Measurements from ENCODE around the gene KREMEN1. TPM values are rescaled to one million over a fixed set of nuclear protein-coding genes. Genes with fewer than 3 reads are reported as not detected.

KREMEN1 gene
- polyA plus RNA-seq, 5 donors, result 25.1 to 43.9 (median 33.8) TPM

DNA sequence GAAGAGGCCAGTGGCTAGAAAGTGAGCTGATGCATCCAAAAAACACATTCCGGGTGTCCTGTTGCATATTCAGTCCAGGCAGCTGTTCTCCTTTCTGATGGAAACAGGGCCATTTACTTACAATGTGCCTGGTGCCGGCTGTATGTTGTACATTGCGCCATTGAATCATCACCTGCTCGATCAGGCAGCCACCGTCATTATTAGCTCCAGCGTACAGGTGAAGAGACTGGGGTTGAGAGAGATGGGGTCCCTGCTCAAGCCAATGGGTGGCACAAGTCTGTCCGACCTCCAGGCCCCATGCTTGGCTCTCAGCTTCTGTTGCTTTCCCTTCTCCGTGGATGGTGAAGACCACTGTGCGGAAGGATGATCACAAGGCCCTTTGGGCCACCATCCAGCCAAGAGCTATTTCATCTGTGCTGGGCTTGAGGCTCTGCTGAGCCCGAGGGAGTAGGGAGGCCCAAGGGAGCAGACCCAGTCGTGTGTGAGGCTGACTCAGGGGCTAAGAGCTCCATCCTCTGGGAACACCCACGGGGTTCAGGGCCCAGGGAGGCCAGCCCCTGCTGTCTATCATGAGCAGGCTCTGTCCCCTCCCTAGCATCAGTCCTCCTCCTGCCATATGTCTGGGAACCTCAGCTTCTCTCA is 112.1 kb downstream of the KREMEN1 start:
- DNase-seq, result no peak

DNA sequence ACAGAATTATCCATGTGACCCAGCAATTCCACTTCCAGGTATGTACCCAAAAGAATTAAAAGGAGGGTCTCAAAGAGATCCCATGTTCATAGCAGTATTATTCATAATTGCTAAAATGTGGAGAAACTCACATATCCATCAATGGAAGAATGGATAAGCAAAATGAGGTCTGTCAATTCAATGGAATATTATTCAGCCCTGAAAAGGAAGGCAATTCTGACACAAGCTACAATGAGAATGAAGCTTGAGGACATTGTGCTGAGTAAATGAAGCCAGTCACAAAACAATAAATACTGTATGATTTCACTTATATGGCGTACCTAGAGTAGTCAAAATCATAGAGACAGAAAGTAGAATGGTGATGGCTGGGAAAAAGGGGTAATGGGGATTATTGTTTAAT is 113.5 kb downstream of the KREMEN1 start:
- DNase-seq, result no peak

DNA sequence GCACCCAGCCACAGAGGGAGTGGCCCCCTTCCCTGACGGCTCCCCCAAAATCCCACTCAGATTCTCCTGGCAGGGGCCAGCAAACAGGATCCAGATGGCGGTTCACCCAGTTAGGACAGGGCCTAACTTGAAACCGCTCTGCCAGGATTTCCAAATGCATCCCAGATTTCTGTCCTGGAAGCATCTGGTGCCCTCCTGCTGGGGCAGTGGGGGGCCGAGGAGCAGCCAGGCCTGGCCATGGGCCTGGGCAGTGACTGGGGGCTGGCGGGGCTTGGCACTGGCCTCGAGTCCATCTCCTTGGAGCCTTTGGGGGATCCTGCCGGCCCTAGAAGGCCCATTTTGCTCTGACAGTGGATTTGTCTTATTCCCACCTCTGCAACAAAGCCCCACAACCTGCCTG is 115.0 kb downstream of the KREMEN1 start:
- DNase-seq, result no peak

DNA sequence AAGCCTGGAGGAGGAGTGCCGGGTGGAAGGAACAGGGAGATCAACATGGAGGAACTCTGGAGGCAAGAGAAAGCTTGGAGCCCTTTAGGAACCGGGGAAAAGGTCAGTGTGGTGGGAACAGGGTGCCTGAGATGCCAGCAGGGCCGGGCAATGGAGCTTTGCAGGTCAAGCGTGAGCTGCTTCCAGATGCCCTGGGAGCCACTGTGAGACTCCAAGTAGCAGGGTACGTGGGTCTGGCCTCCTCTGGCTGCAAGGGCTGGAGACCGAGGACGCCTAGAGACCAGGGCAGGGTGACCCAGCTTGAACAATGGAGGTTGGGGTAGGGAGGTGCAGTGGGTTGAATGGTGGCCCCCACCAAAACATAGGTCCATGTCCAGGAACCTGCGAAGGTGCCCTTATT is 117.2 kb downstream of the KREMEN1 start:
- no peak for DNase-seq

DNA sequence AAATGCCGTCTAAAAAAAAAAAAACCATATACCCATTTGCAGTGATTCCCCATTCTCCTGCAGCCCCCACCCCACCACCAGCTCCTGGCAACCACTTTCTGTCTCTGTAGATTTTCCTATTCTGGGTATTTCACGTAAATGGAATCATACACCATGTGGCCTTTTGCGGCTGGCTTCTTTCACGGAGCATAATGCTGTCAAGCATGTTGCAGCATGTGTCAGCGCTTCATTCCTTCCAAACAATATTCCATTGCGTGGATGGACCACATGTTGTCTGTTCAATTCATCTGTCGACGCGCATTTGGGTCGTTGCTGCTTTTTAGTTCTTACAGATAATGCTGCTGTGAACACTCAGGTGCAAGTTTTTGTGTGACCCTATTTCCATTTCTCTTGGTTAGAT is 118.1 kb downstream of the KREMEN1 start:
- DNase-seq, result no peak

DNA sequence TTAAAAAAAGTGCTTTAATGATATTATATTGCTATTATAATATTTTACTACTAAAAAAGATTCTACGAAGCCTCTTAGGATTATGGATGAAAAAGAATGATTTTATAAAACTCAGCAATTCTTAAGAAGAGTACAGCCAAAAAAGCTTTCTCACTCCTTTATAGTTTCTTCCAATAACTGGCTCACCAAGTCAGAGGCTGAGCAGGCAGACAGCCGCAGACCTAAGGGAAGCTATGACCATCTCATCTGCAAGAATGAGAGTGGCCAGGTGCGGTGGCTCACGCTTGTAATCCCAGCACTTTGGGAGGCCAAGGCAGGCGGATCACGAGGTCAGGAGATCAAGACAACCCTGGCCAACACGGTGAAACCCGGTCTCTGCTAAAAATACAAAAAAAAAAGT is 120.2 kb downstream of the KREMEN1 start:
- DNase-seq, result no peak

DNA sequence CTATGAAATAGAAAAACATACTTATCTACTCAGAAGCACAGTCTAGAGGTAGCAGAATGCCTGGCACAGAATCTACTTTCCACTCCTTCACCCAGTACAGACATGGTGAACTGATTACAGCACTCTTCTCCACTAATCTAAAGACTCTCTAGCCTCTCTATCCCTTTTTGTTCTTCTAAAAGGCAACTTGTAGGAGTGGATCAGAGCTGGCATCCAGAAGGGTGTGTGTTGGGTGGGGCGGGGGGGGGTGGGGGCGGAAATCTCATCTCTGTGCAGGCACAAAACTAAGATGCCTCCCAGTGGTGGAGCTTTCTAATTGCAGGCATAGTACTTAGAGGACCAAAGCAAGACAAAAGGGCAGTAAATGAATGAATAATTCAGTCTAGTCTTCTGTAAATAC is 121.3 kb downstream of the KREMEN1 start:
- DNase-seq, result no peak

DNA sequence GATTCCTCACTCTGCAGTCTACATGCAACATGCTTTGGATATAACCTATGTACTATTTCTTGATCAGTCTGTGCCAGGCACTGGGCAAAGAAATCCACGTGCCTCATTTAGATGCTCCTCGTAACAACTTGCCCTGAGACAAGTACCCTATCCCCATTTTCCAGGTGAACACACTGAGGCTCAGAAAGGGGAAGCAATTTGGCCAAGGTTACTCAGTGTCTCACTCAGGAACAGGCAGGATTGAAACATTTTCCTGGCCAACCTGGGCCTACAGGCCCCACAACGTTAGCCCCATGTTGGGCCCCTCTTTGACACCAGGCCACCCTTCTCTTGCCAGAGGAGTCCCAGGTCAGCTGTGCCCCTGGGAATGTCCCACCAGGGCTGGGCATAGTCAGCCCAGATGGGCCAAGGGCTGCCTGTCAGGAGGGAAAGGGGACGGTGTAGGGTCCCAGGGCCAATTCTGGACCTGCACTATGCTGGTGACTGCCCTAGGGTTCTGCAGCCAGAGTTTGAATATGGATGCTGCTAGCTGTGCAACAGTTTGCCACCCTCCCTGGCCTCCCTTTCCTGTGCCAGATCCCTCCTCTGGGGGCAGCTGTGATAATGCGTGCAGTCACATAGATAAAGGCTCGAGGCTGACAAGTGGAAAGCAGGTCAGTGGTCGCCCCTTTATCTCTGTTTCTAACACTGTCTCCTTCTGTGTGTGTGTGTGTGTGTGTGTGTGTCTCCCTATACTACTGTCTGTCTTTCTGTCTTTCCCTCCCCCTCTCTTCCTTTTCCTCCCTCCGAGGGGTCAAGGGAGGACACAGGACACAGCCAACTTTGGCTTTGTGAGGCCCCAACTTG is 122.5 kb downstream of the KREMEN1 start:
- DNase-seq, result no peak

DNA sequence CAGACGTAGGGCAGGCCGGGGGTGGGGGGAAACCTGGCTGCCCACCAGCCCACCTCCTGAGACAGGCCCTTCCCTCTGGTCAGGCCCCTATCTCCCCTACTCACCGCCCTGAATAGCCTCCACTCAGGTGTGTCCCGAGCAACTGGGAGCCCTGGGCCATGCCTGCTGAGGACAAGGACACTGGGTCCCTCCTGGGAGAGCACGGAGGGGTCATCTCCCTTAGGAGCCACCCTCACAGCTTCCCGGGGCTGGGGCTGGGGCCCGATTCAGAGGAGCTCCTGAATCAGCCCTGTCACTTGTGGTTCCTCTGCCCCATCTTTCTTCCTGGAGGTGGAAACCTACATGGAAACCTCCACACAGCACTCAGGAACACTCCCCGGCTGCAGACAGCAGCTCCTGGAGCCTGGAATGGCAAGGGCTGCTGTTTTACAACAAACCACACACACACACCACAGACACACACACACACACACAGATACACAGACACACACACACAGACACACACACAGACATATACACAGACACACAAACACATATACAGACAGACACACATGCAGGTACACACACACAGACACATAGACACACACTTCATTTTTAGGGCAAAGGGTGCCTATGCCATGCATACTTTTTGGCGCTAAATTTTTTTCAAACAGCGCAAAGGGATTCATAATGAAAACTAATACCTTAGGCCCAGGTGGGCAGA is 123.3 kb downstream of the KREMEN1 start:
- no peak for DNase-seq

DNA sequence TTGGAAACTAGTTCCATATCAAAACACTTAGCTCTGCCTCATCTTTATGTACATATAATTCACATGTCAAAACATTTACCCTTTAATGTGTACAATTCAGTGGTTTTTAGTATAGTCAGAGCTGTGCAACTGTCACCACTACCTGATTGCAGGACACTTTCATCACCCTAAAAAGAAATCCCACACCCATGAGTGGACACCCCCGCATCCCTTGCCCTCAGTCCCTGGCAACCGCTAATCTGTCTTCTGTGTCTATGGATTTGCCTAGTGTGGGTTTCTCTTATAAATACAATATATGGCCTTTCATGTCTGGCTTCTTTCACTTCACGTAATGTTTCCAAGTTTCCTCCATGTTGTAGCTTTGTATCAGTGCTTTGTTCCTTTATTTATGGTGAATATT is 124.3 kb downstream of the KREMEN1 start:
- DNase-seq, result no peak

DNA sequence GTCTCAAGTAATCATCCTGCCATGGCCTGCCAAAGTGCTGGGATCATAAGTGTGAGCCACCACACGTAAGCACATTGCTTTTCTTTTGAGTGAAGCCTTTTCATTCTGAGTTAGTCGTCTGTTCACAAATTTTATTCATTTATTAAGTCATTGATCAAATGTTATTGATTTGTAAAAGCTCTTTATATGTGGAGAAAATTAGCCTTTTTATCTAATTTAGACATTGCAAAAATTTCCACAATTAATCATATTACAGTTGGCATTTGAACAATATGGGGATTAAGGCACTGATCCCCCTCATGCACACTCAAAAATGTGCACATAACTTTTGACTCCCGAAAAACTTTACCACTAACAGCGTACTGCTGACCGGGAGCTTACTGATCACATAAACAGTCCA is 125.4 kb downstream of the KREMEN1 start:
- no peak for DNase-seq

DNA sequence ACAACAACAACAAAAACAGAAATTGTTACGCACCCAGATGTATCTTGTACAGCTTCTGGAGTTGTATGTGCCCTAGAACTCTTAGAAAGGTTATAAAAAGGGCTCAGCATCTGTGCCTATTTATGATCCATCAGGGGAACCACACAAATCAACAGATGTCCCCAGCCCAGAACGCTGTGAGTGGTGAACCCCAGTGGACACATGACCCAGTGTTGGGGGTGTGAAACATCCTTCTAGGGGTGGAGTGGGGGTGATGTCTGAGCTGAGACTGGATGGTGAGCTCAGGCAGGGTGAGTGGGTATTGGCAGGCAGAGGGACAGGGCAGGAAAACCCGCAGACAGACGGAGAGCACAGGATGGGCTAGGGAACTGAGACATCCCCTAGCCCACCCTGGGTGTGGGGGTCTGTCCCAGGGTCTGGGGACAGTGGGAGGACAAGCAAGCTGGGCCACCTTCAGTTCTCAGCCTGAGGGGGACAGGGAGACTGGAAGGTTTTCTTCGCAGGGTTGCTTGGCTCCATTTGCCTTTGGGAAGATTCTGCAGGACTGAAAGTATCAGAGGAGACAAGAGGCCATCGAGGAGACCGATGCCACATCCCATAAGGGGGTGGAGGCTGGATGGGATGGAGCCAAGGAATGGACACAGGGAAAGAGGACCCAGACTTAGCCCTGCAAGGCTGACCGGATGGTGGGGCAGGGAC is 127.0 kb downstream of the KREMEN1 start:
- no peak for DNase-seq

DNA sequence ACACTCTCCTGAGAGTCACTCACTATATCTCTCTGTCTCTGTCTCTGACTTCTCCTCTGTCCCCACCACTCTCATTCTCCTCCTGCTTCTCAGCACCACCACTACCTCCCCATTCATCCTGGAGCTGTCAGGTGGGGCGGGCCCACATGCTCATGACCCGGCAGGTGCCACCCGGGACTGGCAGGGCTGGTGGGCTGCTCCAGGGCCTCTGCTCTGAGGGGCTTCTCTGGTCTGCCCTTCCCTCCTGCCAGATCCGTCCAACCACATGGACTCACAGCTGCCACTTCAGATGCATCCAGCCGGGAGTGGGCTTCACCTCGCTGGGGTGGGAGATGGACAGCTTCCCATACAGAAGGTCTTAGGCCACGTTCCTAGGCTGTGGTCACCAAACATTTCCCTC is 128.1 kb downstream of the KREMEN1 start:
- DNase-seq, result no peak

DNA sequence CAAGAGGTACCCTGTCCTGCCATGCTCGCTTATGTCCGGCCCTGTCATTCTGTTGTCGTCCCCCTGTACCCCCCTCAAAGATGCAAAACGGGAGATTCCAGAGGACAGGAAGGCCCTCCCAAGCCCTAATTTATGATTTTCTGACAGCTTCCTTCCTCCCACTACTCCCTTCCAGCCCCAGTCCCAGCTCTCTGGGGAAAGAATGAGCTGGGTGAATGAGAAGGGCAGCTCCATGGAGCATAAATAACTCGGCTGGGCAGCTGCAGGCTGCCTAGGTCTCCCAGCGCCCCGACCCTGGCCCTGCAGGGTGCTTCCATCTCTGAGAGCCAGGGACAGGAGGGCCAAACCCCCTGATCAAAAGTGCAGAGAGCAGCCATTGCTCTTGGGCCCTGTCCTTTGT is 128.9 kb downstream of the KREMEN1 start:
- no peak for DNase-seq

DNA sequence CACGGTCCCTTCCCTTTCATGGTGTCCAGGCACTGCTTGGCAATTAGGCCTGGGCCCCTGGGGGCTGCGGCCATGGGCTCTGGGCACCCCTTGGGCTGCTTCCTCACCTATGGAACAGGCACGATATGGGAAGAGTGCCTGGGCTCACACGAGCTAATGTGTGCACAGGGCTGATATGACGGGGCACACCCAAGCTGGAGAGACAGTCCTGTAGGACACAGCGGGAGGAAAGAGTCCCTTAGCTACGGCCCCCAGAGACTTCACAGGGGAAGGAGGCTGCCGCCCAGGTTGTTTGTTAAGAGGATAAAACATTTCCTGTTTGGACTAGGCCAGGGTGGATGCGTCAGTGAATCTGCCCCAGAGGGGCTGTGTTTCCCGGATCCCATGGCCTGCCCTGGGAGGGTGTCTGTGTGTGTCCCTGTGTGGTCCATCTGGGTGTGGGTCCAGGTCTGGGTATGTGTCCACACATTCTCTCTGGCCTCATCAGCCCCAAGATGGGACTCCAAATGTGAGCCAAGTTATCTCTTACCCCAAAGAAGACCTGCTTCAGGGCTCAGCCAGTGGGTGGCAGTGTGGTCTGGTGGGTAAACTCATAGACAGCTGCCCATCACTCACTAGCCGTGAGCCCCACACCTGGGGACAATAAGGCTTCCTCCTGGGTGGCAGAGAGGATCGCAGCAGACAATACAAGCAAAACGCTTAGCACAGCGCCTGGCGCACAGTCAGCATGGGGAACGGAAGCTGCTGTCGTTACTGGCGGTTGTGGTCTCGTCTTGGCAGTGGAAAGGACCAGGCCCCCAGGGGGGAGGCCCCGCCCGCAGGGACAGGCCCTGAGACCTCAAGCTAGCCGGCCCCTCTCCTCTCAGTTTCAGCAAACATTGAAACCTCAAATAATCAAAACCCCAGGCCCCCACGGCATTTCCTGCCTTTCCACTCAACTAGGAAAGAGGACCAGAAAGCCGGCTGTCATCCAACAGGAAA is 129.7 kb downstream of the KREMEN1 start:
- peak; percentile 76 to 80 for DNase-seq

DNA sequence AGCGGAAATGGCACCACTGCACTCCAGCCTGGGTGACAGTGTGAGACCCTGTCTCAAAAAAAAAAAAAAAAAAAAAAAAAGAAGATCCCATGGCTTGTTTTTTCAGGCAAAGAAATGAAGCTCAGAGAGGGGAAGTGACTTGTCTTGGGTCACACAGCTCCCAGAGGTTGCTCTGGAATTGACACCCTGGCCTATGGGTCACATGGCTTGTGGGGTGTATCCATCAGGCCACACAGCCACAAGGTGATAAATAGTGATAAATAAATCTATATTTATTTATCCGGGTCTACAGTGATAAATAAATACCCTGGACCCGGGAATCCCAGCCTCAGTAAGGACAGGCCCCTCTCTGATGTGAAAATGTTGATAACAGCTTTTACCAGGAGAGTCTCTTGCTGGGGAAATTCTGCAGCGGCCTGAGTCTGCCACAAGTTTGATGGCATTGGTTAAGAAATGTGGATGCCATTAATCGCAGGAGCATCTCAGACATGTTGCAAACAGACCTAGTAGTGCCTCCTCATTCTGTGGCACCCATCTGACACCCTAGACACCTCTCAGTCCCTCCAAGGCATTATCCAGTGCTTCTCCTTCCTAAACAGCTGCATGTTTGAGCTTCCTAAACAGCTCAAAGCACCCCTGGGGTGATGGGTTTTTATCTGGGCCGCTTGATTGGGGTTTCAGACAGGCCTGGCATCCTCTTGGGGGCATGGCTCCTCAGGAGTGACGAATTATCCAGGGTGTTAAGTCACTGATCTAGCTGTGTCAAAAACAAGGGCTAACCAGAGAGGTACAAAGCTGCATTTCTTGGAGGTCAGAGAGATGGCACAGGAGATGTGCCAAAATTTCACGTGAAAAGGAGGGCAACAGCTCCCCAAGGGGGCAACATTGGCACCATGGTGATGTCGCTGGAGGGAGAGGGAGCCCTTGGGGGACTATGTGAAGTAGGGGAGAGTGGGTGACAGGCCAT is 130.9 kb downstream of the KREMEN1 start:
- DNase-seq, result no peak

DNA sequence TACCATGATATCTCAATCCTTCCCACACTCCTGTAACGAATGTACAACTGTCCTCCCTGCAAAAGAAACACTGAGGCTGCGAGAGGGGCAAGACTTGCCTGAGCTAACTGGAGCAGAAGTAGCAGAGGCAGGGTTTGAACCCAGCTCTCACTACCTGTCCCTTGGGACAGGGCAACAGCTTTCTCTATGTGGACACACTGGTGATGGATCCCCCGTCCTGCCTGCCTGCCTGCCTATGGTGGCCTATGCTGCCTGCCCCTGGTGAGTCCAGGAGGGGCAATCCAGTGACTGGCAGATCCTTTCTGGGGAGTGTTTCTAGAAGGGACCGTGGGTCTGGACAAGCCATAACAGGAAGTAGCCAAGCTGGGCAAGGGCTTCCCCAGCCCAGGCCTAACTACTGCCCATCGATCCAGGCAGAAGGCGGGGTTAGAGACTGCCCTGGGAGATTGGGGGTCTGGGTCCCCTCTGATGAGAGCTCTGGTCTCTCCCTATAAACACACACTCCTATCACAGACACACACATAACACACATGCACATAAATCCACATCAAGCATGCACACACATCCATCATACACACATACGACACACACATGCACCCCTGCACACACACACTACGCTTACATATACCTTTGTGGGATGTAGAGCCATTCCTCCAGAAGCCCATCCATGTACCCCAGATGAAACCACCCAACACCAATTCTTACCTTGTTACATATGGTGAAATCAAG is 131.8 kb downstream of the KREMEN1 start:
- DNase-seq, result no peak

DNA sequence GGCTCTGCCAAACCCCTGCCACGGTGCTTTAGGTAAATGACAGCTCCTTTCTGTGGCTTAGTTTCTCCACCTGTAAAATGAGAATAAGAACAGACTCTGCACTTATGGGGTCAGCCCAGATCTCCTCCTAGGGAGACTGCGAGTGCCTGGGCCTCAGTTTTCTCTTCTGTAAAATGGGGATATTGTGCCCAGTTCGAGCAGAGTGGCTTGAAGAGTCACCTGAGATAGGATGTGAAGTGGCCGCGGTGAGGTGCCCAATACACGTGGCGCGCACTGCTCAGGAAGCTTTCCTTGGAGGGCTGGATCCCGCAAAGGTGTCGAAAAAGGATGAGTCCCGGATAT is 132.4 kb downstream of the KREMEN1 start:
- no peak for DNase-seq

Data from right lung (tissue), 5 donors.